ENCODE data around the gene ABL1.

ABL1 gene

DNA sequence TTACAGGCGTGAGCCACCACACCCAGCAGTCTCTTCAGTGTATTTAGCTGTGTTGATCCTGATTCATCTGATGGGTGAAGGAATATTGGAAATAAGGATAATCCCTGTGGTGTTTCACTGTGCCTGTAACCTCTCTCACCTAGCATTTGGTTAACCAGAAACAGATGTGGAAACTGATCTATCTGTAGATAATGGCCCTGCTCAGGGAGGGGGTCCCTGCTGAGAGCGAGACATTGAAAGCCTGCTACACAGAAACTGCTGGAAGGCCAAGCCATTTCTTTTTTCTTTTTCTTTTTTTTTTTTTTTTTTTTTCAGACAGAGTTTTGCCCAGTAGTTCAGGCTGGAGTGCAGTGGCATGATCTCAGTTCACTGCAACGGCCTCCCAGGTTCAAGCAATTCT, 33.2 kb downstream of the ABL1 start:
- TF ChIP-seq, protein P1, sequence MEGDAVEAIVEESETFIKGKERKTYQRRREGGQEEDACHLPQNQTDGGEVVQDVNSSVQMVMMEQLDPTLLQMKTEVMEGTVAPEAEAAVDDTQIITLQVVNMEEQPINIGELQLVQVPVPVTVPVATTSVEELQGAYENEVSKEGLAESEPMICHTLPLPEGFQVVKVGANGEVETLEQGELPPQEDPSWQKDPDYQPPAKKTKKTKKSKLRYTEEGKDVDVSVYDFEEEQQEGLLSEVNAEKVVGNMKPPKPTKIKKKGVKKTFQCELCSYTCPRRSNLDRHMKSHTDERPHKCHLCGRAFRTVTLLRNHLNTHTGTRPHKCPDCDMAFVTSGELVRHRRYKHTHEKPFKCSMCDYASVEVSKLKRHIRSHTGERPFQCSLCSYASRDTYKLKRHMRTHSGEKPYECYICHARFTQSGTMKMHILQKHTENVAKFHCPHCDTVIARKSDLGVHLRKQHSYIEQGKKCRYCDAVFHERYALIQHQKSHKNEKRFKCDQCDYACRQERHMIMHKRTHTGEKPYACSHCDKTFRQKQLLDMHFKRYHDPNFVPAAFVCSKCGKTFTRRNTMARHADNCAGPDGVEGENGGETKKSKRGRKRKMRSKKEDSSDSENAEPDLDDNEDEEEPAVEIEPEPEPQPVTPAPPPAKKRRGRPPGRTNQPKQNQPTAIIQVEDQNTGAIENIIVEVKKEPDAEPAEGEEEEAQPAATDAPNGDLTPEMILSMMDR (IDR thresholded peaks at IDR 0.05): no peak

DNA sequence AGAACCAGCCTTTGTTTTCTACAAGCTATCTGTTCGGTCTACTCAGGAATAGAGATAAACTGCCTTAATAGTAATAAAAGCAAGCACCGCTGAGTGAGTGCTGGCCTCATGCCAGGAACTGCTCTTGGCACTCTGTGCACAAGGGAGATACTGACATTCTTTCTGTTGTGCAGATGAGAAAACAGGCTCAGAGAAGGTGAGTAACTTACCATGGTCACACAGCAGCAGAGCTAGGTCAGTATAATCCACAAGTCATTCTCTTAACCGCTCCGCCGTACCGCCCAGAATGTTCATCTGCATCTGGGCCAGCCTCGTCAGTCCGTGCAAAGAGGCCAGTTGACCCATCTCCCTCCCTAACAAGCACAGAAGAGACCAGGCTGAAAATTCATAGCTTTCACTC, 34.2 kb downstream of the ABL1 start:
- TF ChIP-seq, protein P1 (IDR thresholded peaks at IDR 0.05): no peak

DNA sequence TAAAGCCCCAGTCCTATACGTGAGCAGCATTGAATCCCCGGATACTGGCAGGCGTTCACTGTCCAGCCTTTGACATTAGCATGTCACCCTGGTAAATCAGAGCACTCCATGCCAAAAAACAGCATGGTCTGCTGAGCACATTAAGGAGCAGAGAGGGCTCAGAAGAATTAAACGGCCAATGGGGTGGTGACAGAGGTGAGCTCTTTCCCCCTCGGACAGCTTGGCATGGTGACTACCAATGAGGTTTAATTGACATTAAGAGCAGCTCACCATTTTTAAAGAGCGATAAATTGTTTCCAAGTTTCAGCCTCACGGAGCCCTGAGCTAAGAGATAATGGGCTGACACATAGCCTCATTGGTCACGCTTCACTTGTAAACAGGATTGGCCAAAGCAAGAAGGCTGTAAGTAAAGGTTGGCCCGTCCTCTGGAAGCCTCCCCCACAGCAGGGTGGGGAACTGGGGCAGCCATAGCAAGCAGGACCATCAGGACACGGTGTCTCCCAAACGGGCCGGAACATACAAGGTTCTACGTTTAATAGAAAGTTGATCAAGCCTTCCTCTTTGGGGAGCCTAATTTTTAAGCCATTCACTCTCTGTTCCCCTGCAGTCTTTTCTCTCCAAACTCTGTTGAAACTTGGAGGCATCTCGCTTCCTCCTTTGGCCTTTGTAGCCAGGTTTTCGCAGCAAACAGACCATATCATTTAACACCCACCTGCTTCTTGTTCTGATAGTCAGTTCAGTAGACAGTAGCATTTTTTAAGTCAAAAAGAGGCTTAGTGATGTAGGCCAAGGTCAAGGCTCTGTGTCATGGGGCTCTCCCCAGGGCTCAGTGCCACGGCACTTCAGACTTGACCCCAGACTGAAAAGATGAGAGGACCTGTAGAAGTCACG, 35.7 kb downstream of the ABL1 start:
- TF ChIP-seq, protein P1 (IDR thresholded peaks at IDR 0.05): no peak

DNA sequence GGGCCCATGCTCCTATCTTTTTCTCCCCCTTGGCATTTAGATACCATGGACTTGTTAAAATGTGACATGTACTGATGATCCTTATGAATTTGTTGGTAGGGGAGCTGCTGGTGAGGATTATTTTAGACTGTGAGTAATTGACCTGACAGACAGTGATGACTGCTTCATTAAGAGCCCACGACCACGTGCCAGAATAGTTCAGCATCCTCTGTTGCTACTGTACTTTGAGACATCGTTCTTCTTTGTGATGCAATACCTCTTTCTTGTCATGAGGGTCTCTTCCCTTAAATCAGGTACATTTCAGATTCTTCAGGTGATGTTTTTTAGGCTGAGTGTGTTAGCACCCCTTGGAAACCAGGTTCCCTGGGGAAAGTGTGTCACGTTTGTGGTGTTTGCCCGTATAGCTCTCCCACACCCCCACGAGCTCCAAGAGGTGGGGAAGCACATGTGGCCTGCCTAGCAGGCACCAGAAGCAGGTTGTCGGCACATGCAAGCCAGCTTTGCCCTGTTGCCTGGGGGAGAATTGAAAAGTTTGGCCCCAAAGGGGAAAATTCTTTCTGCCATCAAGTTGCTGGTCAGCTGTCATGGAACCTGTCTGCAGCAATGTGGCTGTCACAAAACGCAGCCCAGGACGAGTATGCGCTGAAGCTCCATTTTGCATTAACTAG, 36.5 kb downstream of the ABL1 start:
- TF ChIP-seq, protein P1 (IDR thresholded peaks at IDR 0.05): no peak

DNA sequence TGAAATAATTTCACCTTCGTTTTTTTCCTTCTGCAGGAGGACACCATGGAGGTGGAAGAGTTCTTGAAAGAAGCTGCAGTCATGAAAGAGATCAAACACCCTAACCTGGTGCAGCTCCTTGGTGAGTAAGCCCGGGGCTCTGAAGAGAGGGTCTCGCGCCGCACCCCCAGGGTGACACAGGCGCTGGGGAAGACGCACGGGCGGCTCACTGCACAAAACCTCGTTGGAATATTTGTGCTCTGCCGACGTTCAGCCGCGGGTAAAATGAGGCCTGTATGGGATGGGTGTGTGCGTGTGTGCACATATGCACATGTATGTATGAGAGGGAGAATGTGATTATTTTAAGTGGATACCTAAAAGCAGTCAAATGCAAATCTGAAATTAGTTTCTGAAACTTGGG, 37.0 kb downstream of the ABL1 start:
- TF ChIP-seq, protein P1 (IDR thresholded peaks at IDR 0.05): no peak

DNA sequence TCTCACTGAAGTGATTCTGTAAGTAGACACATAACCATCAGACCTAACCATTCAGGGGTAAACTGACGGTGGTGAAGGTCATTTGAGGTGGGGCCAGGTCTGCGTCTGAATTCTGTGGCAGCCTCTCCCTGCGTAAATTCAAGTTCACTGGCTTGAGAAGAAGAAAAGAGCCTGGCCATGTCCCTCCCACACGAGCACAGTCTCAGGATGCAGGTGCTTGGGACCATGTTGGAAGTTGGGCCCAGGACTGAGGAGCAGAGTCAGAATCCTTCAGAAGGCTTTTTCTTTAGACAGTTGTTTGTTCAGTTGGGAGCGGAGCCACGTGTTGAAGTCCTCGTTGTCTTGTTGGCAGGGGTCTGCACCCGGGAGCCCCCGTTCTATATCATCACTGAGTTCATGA, 37.5 kb downstream of the ABL1 start:
- TF ChIP-seq, protein P1 (IDR thresholded peaks at IDR 0.05): no peak

DNA sequence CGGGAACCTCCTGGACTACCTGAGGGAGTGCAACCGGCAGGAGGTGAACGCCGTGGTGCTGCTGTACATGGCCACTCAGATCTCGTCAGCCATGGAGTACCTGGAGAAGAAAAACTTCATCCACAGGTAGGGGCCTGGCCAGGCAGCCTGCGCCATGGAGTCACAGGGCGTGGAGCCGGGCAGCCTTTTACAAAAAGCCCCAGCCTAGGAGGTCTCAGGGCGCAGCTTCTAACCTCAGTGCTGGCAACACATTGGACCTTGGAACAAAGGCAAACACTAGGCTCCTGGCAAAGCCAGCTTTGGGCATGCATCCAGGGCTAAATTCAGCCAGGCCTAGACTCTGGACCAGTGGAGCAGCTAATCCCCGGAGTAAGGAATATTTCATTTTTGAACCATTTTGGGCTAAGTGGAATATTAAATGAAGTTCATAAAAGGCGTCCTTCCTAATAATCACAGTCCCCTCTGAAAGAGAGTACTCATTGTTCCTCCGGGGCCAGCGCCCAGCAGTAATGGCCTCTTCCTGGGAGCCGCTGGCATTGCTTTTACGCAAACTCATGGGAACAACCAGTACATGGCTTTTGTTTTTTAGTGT, 38.0 kb downstream of the ABL1 start:
- TF ChIP-seq, protein P1 (IDR thresholded peaks at IDR 0.05): no peak
